Neural crest cell (in vitro differentiated cells): ENCODE results near the gene PRDM16. TPM values are rescaled to one million over a fixed set of nuclear protein-coding genes. Genes with fewer than 3 reads are reported as not detected.

ENCODE experiments used
- DNase-seq: peaks from one replicate; pipeline ENCODE4 v3.0.0; 2021; ENCODE audit warnings: low read depth, mixed read lengths, low spot score
- H3K27ac Mint-ChIP-seq: one replicate; pipeline ENCODE4 v1.8.0; 2021; ENCODE audit warnings: mild to moderate bottlenecking, mixed read lengths; ENCODE audit not compliant: unreplicated experiment
- H3K27me3 Mint-ChIP-seq: 2 replicates; pipeline ENCODE4 v1.8.0; 2021; ENCODE audit warnings: low read depth, mild to moderate bottlenecking, mixed read lengths
- H3K36me3 Mint-ChIP-seq: 2 replicates; pipeline ENCODE4 v1.8.0; 2021; ENCODE audit warnings: low read depth, mild to moderate bottlenecking, mixed read lengths
- H3K4me1 Mint-ChIP-seq: 2 replicates; pipeline ENCODE4 v1.8.0; 2021; ENCODE audit warnings: mixed read lengths
- H3K4me3 Mint-ChIP-seq: one replicate; pipeline ENCODE4 v1.8.0; 2021; ENCODE audit warnings: mild to moderate bottlenecking, mixed read lengths
- H3K9me3 Mint-ChIP-seq: 2 replicates; pipeline ENCODE4 v1.8.0; 2021; ENCODE audit warnings: mixed read lengths
- total RNA-seq: library from RNA; stranded (reverse); gene quantifications from 2 replicates; pipeline ENCODE4 v1.2.1, GENCODE V29; 2021
- TF ChIP-seq, protein P1 (sequence below): fragments of 200-600 bp; sonication (generic); conservative IDR thresholded peaks from 2 replicates; pipeline ENCODE4 v1.5.0; 2021; ENCODE audit warnings: antibody characterized with exemption, mild to moderate bottlenecking

PRDM16 gene
- total RNA-seq, 1 donor from 2014 or later = 11.7 TPM

DNA sequence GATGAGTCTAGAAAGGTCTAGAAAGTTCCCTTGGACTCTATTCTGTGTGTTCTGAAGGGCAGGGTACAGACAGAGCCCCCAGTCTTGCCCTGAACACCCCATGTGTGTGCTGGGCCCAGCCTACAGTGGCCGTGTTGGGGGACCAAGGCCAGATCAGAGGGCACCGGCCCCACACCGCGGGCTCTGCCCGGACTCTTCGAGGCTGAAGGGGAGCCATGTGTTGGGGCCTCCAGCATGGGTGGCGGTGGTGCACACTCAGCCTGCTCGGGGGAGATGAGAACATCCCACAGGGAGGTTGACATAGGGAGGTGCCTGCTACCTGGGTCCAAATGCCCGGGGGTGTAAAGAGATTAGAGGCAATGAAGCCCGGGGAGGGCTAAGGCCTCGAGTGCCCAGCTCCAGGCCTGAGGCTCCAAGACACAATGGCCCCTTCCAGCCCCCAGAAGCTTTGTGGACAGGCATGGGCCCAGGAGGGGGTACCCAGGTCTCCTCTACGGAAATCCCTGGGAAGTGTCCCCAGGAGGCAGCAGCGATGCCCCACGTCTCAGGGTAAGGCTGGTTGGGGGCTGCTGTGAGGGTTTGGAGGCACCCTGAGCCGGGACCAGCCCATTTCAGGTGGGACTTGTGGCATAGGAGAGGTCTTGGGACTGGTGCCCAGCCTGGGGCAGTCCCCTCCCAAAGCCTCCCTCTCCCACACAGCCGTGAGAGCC lies 397.5 kb downstream of the PRDM16 start:
- TF ChIP-seq, protein P1, sequence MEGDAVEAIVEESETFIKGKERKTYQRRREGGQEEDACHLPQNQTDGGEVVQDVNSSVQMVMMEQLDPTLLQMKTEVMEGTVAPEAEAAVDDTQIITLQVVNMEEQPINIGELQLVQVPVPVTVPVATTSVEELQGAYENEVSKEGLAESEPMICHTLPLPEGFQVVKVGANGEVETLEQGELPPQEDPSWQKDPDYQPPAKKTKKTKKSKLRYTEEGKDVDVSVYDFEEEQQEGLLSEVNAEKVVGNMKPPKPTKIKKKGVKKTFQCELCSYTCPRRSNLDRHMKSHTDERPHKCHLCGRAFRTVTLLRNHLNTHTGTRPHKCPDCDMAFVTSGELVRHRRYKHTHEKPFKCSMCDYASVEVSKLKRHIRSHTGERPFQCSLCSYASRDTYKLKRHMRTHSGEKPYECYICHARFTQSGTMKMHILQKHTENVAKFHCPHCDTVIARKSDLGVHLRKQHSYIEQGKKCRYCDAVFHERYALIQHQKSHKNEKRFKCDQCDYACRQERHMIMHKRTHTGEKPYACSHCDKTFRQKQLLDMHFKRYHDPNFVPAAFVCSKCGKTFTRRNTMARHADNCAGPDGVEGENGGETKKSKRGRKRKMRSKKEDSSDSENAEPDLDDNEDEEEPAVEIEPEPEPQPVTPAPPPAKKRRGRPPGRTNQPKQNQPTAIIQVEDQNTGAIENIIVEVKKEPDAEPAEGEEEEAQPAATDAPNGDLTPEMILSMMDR = no peak
- Mint-ChIP-seq H3K4me3 (no peak overlapping the region), H3K4me1 (peaks cover 17% of the 10 kb centered on the region), H3K27ac (no peak overlapping the region), H3K27me3 (no peaks in the 10 kb centered on the region), H3K9me3 (no peaks in the 10 kb centered on the region), H3K36me3 (no peaks in the 10 kb centered on the region)
- no peak for DNase-seq

DNA sequence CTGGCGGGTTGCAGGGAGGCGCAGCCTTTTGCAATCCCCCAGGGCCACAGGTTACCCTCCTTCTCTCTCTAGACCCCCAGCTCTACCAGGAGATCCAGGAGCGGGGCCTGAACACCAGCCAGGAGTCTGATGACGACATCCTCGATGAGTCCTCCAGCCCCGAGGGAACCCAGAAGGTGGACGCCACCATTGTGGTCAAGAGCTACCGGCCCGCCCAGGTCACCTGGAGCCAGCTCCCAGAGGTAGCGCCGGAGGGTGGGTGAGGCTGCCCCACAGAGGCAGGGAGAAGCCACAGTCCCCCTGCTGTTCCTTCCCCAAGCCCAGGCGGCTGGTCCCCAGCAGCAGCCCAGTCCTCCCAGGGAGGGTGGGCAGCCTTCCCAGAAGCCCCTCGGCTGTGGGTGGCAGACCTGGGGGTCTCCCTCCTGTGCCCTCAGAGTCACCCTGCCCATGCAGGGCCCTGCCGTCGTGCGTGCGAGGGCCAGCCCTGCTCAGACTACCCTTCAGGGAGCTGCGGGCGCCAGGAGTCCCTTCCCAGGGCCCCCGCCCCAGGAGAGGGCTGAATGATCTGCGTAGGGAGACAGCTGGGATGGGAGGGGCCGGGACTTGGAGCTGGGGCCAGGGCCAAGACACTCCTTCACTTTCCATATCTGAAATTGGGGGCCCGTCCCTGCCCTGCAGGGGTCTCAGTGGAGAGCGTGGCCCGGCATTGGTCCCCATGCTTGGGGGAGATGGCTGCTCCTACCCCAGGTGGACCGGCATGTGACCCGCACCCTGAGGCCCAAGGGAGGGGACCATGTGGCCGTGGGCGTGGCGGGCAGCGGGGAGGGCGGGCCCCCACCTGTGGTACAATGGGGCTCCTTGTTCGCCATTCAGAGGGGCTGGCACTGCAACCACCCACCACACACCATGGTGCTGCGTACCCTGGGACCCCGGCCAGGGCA lies 398.4 kb downstream of the PRDM16 start:
- Mint-ChIP-seq H3K9me3 (no peaks in the 10 kb centered on the region), H3K27me3 (no peaks in the 10 kb centered on the region), H3K27ac (no peak overlapping the region), H3K4me3 (no peak overlapping the region), H3K4me1 (peaks cover 23% of the 10 kb centered on the region), H3K36me3 (no peaks in the 10 kb centered on the region)
- DNase-seq = no peak
- TF ChIP-seq, protein P1 = no peak

DNA sequence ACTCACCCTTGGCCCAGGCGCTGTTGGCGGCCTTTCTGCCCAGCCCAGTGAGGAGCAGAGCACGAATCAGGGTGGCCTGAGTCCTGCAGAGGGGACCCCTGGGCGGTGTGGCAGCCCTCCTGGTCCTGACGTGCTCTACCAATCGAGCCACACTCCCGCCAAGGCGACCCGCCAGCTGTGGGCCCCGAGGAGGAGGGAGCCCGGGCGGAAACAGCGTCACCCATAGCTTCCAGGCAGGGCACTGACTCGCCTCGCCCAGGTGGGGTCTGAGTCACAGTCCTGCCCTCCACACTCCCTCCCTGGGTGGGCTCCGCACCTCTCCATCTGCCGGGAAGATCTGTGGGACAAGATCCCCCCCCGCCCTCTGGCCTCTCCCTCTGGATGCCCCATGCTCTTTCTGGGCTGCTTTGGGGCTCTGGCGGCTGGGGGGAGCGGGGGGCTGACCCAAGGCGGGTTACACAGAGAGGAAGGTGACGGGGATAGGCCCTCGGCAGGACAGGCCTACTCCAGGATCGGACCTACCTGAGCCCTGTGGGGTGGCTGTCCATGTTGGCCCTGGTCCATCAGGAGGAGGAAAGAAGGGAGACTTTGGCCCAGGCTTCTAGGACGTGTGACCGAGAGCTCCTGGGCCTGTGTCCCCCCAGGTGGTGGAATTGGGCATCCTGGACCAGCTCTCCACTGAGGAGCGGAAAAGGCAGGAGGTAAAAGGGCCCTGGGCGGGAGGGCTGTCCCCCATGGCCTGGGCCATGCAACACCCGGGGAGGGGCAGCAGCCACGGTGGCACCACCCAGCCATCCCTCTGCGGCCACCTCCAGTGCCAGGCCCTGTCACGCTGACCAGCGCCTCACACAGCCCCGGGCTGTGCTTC lies 399.5 kb downstream of the PRDM16 start:
- Mint-ChIP-seq H3K4me3 (no peak overlapping the region), H3K27me3 (no peaks in the 10 kb centered on the region), H3K27ac (no peak overlapping the region), H3K36me3 (no peaks in the 10 kb centered on the region), H3K4me1 (peaks cover 25% of the 10 kb centered on the region), H3K9me3 (no peaks in the 10 kb centered on the region)
- TF ChIP-seq, protein P1 = no peak
- DNase-seq = no peak

DNA sequence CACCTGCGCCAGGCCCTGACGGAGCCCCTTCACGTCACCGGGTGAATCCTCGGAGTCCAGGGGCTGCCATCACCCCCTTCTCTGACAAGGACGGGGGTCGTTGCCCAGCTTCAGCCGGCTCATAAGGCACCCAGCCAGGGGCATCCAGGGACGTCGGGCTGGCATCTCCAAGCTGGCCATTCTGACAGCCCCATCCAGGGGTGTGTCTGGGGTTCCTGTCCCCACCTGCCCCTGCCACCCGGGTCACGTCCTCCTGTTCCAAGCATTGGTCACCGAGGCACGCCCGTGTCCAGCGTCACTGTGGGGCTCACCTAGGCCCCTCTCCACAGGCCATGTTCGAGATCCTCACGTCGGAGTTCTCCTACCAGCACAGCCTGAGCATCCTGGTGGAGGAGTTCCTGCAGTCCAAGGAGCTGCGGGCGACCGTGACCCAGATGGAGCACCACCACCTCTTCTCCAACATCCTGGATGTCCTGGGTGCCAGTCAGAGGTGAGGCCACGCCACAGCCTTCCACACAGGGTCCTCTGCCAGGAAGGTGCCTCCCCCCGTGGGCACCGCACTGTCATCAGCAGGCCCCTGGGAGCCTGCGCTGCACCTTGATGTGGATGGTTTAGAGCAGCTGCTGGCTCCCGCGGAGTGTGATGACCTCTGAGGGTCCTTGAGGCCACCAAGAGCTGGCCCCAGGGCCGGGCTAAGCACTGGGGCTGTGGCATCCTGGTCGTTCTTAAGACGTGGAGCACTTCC lies 400.3 kb downstream of the PRDM16 start:
- Mint-ChIP-seq H3K36me3 (no peaks in the 10 kb centered on the region), H3K27me3 (no peaks in the 10 kb centered on the region), H3K9me3 (no peaks in the 10 kb centered on the region), H3K4me3 (no peak overlapping the region), H3K27ac (no peak overlapping the region), H3K4me1 (peaks cover 30% of the 10 kb centered on the region)
- TF ChIP-seq, protein P1 = no peak
- DNase-seq = no peak
